HG03558 (cell line): ENCODE data around the gene METTL5.
"Not testable (repeated sequence)": the region's sequence is repeated elsewhere in the genome, so short reads cannot be mapped to it uniquely, and the experiment has no call there.

Source experiments
- ATAC-seq: cut with Tn5 transposase; IDR thresholded peaks from one replicate; pipeline ENCODE4 v1.9.1; 2021; ENCODE audit warnings: moderate number of reproducible peaks; ENCODE audit not compliant: unreplicated experiment; ENCODE audit errors: extremely low read depth

METTL5 gene

DNA sequence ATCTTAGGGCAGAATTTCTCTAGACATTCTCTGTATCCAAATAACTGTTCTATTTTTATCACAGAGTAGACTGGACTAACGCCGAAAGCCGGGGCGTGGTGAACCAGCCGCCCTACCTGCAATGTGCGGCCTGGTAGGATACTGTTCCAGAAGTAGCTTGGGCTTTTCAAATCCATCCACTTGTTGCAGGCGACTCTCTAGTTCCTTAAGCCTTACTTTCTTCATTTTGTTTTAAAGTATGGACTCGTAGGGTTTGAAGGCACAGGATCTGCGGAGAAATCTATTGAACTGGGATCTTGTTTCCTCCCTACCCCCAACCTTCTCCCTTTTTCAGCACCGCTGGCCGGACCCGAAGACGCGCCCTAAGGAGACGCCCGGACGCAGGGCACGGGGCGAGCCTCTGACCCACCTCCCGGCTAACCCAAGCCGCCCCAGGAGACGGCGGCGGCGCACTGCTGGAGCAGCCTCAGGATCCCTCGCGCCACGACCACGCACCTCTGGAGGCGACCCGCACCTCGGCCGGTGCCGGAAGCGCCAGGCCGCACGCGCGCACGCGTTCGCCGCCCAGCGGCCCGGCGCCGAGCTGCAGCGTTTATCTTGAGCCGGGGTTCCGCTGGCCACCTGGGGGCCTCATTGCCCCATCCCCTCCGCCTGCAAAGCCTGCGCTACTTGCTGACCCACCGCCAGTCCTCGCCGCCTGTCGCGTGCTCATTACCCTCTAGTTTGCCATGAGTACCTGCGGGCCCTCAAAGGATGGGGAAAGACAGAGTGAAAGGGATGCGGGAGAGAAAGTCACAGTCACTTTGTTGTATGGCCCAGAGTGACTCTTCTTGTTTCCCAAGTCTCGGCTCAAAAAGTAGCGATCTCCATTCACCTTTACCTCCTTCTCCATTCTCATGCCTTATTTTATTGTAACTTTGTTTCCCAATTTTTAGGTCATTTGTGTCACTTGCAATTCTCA lies at the start of gene METTL5:
Gene METTL5 (minus strand): TSS at position 533 of the 961 bp plus-strand sequence. CDS start 308 bp downstream, at position 225.
- peak; percentile 44 for ATAC-seq

DNA sequence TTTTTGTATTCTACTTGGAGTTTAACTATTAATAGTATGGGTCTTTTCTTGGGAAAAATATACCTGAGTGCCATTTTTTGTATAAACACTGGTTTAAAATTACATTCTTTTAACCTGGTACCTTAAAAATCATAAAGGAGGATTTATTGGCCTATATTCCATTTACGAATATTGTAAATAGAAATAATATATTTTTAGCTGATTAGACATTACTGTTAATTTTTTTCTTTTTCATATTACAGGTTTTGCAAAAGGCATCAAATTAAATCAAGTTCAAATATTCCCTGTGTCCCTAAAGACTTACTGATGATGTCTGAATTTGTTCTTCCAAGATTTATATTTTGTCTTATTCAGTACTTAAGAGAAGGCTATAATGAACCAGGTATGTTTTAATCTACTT lies 47.3 kb upstream of the METTL5 start:
- ATAC-seq = no peak

DNA sequence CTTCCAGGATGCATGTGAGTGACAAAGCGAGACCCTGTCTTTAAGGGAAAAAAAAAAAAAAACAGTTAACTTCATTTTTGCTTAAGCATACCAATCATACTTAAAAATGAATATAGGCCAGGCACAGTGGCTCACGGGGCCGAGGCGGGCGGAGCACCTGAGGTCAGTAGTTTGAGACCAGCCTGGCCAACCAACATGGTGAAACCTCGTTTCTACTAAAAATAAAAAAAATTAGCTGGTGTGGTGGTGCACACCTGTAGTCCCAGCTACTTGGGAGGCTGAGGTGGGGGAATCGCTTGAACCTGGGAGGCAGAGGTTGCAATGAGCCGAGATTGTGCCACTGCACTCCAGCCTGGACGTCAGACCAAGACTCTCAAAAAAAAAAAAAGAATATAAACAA lies 46.7 kb upstream of the METTL5 start:
- ATAC-seq = not testable (repeated sequence)

DNA sequence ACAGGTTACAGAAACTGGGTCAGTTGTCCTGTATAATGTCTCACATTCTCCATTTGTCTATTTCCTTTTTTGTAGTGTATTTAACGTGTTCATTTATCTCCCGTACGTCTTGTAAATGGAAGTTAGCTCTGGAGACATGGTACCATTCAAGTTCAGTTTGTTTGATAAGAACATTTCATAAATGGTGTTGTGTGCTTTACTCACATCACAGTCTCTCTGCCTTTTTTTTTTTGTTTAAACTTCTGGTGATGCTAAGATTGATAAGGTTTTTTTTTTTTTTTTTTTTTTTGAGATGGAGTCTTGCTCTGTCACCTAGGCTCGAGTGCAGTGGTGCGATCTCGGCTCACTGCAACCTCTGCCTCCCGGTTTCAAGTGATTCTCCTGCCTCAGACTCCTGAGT lies 44.2 kb upstream of the METTL5 start:
- ATAC-seq = no peak

DNA sequence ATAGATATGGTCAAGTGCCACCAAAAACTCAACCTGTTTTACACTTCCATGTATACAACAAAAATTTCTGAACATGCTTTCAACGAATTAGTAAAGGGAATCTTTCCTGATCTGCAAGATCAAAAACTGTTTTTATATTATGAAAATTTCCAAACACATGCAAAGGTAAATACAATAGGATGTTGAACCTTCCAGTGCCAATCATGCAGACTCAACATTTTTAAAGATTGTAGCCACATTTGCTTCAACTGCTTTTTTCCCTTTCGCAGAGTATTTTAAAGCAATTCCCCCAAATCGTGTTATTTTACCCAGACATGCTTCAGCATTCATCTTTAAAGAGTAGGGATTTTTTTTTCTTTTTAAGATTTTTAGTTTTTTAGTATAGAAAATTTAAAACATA lies 42.9 kb upstream of the METTL5 start:
- no peak for ATAC-seq

DNA sequence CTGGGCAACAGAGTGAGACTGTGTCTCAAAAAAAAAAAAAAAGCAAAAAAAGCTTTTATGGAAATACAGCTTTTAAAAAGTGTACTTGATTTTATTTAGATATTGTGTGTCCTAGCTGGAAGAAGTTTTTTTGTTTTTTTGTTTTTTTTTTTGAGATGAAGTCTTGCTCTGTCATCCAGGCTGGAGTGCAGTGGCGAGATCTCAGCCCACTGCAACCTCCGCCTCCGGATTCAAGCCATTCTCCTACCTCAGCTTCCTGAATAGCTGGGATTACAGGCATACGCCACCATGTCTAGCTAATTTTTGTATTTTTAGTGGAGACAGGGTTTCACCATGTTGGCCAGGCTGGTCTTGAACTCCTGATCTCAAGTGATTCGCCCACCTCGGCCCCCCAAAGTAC lies 41.5 kb upstream of the METTL5 start:
- not testable (repeated sequence) for ATAC-seq

DNA sequence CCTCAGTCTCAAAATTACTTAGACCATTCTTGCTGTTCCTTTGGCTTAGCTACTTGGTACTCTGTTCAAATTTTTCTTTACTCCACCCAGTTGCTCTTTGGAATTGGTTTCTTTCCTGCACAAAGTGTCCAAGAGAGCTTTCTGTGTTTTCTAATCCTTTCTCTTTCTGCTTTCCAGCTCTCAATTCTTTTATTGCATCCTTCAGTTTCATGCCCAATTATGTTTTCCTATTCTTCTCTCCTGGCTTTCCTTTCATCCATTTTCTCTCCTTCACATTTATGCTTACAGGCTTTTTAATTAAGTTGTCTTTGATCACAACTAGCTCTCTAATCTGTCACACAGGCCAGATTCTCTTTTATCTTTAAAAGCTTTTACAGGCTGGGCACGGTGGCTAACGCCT lies 40.8 kb upstream of the METTL5 start:
- no peak for ATAC-seq

DNA sequence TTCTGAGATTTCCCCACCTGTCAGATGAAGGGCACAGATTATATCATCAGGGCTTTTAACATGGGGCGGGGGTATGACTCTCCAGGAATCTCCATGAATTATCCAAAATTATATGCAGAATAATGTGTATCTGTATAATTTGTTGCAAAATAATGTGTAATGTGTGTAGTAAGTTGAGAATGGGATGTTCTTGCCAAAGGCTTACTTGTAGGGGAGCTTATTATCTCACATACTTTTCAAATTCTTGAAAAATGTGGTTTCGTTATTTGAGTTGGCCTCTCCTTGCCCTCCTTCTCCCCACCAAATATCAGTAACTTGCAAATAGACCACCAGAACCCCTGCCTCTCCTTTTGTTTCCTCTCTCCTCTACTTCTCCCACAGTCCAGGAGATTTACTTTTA lies 38.1 kb upstream of the METTL5 start:
- no peak for ATAC-seq

DNA sequence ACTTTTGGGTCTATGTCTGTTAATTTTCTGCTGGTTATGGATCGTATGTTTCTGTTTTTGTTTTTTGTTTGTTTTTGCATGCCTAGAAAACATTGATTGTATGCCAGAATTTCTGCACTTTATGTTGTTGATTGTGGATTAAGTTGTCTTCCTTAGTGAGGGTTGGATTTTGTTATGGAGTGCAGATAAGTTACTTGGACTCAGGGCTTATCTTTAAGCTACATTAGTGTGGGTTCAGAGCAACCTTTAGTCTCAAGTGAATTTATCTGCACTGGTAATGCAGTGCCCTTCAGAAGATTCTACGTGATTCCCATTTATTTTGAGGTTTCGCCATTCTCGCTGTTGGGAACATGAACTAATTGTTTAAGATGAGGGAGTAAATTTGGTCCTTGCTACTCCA lies 35.4 kb upstream of the METTL5 start:
- no peak for ATAC-seq

DNA sequence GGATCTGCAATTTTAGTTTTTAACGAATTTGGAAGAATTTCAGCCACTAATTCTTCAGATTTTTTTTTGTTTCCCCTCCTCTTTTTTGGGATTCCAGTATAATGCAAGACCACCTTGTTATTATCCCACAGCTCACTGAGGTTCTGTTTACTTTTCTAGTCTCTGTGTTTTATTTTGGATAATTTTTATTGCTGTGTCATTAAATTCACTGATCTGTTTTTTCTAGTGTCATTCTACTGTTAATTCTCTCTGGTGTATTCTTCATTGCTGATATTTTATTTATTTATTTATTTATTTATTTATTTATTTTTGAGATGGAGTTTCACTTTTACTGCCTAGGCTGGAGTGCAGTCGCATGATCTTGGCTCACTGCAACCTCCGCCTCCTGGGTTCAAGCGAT lies 34.7 kb upstream of the METTL5 start:
- no peak for ATAC-seq

DNA sequence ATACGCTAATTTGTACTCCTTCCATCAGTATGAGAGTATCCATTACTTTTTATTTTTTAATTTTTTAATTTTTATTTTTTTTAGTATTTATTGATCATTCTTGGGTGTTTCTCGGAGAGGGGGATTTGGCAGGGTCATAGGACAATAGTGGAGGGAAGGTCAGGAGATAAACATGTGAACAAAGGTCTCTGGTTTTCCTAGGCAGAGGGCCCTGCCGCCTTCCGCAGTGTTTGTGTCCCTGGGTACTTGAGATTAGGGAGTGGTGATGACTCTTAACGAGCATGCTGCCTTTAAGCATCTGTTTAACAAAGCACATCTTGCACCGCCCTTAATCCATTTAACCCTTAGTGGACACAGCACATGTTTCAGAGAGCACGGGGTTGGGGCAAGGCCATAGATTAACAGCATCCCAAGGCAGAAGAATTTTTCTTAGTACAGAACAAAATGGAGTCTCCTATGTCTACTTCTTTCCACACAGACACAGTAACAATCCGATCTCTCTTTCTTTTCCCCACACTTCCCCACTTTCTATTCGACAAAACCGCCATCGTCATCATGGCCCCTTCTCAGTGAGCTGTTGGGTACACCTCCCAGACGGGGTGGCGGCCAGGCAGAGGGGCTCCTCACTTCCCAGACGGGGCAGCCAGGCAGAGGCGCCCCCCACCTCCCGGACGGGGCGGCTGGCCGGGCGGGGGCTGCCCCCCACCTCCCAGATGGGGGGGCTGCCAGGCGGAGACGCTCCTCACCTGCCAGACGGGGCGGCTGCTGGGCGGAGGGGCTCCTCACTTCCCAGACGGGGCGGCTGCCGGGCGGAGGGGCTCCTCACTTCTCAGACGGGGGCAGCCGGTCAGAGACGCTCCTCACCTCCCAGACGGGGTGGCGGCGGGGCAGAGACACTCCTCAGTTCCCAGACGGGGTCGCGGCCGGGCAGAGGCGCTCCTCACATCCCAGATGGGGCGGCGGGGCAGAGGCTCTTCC lies 30.9 kb upstream of the METTL5 start:
- not testable (repeated sequence) for ATAC-seq

DNA sequence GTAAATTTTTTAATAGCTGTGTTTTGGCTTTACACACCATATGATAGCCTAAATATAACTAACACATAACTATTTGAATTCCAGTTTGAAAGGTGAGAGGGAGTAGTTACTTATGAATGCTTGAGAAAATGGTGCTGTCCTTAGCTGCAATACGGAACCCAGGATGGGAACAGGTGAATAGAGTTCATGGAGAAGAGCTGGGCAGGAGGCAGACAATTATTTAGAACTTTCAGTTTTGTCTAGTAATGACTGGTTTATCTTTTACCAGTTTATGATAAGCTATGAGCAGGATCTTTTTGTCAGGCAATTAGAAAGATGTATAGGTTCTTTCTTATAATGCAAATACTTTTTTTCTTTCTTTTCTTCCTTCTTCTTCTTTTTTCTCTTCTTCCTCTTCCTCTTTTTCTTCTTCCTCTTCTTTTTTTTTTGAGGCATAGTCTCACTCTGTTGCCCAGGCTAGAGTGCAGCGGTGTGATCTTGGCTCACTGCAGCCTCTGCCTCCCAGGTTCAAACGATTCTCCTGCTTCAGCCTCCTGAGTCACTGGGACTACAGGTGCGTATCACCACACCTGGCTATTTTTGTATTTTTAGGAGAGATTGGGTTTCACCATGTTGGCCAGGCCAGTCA lies 28.4 kb upstream of the METTL5 start:
- no peak for ATAC-seq

DNA sequence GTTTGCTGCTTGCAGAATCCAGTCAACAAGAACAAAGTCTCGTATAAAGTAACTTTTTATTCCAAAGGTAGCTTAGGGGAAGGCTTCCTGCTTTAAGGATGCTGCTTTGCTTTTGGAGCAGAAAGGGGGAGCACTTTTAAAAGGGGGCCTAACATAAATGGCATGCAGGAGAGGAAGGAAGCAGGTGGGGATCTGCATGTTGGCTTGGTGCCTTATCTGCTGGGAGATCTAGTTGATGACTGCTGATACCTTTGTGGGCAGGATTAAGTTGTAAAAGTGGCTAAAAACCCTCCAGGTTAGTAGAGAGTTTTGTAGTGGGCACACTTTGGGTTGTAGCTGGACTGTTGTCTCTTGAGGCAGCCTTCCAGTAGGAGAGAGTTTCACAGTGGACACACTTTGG lies 25.0 kb upstream of the METTL5 start:
- no peak for ATAC-seq

DNA sequence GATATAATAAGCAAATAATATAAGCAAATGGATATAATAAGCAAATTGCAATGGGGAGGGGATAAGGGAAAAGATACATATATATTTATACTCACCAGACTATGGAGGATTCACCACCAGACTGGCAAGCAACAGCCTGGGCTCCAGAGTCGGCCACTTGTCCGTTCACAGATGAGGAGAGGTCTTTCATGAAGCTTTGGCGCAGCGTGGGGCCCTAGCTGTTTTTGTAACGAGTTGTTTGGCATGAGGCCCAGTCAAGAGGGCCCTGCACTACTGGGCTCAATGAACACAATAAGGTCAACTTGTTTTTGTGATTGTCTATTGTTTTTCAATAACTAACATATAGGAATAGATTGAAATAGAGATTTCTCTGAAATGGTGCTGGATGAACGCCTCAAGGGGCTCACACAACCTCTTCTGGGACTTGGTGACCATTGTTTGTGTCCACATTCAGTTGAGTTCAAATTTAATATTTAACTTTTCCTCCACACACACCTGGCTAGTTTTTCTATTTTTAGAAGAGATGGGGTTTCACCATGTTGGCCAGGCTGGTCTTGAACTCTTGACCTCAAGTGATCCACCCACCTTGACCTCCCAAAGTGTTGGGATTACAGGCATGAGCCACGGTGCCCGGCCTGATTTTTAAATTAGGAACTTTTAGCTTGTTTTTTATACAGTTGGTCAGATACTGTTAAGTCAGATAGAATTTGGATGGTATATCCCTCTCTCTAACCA lies 24.4 kb upstream of the METTL5 start:
- ATAC-seq = not testable (repeated sequence)

DNA sequence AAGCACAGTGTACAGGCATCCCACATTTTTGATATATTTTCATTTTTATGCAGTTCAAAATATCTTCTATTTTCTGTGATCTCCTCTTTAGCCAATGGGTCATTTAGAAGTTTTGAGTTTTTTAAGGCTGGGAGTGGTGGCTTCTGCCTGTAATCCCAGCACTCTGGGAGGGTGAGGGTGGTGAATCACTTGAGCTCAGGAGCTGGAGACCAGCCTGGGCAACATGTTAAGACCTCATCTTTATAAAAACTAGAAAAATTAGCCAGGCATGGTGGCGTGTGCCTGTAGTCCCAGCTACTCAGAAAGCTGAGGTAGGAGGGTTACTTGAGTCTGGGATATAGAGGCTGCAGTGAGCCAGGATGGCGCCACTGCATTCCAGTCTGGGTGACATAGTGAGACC lies 20.3 kb upstream of the METTL5 start:
- ATAC-seq = no peak

DNA sequence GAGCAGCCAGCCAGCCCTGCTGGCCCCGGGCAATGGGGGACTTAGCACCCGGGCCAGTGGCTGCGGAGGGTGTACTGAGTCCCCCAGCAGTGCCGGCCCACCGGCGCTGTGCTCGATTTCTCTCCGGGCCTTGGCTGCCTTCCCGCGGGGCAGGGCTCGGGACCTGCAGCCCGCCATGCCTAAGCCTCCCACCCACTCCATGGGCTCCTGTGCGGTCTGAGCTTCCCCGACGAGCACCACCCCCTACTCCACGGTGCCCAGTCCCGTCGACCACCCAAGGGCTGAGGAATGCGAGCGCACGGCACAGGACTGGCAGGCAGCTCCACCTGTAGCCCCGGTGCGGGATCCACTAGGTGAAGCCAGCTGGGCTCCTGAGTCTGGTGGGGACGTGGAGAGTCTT lies 16.9 kb upstream of the METTL5 start:
- ATAC-seq = not testable (repeated sequence)

DNA sequence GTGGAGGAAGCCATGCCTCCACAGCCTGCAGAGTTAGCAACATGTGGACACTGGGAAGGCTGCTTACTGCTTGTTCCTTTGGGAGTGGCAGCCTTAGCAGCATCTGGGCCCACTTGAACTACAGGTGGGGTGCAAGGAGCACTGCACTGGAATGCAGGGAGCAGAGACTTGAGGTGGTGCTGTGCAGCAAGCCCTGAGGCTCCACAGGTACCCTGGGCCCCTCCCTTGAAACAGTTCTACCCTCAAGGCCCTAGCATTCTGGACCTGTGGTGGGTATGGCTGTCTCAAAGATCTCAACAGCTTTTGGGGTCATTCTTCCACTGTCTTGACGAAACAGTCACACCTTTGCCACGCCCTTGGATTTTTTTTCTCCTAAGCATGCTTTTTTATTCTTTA lies 16.0 kb upstream of the METTL5 start:
- no peak for ATAC-seq

DNA sequence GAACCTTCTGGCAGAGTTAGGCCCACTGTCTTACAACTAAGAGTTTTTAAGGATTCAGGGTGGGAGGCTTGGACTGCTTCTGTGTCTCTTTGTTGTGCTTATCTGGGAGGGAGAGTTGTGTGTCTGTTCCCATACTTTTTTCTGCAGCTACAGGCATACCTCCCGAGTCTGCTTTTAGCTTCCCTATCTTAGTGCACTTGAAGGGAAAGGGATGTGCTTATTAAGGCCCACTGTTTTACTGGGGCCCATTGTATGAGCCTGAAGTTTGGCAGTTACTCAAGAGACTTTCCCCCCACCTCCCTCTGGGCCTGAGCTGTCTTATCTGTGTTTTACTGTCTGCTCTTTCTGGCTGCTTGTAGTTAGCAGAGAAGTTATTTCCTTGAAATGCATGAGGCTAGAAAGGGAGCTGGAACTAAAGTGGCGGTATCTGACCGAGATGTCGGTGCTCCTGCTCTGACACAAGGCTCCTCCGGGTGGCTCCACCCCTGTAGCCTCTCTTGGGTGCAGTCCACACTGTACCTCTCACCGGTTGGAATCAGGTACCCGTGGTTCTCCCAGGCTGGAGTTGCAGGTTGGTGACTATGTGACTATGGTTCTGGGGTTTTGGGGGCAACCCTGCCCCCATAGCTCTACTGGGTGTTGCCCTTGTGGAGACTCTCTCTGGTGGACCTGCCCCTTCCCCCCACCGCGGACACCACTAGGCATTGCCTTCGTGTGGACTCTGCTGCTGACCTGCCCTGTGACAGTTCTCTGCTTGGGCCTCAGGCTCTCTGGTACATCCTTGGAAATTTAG lies 15.4 kb upstream of the METTL5 start:
- ATAC-seq = no peak
